Right renal pelvis (tissue), 4 donors: ENCODE results near the gene CCNK. TPM values are rescaled to one million over a fixed set of nuclear protein-coding genes. Genes with fewer than 3 reads are reported as not detected.

Experiments used
- DNase-seq, 4 donors: peaks; one replicate each; pipeline ENCODE4 v3.0.0-alpha.2; 2013; ENCODE audit warnings: low read depth in 4 of 4, low spot score in 3 of 4, missing footprints in 1 of 4
- polyA plus RNA-seq, 4 donors: library from polyadenylated mRNA; unstranded; fragments of 120-200 nt; gene quantifications; one replicate each; pipeline ENCODE4 v1.2.1, GENCODE V29; 2013; ENCODE audit not compliant: insufficient read length in 4 of 4

The CCNK gene
- polyA plus RNA-seq, 4 donors, result 41.7 to 54.9 (median 48.3) TPM

GRCh38 chr14:99465288-99465687, 15.9 kb upstream of the CCNK start:
- no peak for DNase-seq

- no peak for DNase-seq
Measured at GRCh38 chr14:99466758-99467157, 14.5 kb upstream of the CCNK start.

GRCh38 chr14:99467336-99468078, 13.7 kb upstream of the CCNK start:
- no peak for DNase-seq

GRCh38 chr14:99468081-99468480, 13.1 kb upstream of the CCNK start:
- DNase-seq, result no peak

- DNase-seq, result no peak
Measured at GRCh38 chr14:99468836-99469592, 12.2 kb upstream of the CCNK start.

- no peak for DNase-seq
Measured at GRCh38 chr14:99471731-99472130, 9.5 kb upstream of the CCNK start.

GRCh38 chr14:99472937-99473336, 8.3 kb upstream of the CCNK start:
- no peak for DNase-seq

- DNase-seq, result no peak
Measured at GRCh38 chr14:99473458-99473857, 7.8 kb upstream of the CCNK start.

GRCh38 chr14:99475179-99475578, 6.0 kb upstream of the CCNK start:
- no peak for DNase-seq

DNA sequence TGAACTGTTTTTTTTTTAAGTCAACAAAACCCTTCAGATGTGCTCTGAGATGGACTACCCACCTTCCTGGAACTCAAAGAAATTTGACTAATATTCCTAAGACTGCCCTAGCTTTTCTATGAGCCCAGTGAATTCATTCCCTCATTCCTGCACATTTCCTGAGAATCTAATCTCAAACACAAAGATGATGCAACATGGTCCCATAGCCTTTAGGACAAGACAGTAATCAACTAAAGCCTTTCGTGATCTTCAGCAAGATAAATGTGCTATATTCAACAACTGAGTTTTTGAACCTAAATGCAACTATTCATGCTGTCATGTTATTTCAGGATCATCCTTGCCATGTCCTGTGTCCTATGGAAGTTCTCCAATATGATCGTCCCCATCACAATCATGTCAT, 5.5 kb upstream of the CCNK start:
- no peak for DNase-seq

GRCh38 chr14:99476864-99477263, 4.3 kb upstream of the CCNK start:
- DNase-seq, result no peak

DNA sequence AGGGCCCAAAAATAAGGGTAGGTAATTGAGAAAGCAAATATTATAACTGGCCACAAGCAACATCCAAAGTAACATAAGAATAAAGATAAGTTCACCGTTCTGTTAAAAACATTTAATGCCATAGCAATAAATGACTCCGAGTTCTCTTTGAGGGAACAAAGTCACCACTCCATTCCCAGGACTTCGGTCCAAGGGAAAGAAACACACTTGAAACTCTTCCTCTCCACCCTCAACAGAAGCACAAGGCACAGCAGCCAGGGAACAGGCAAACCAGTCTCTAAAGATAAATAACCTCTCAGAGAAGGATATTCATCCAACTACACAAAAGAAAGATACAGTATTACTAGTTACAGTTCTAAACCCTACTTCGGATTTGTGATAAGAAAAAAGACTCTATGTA, 3.1 kb upstream of the CCNK start:
- DNase-seq, result no peak

- DNase-seq, result no peak
Measured at GRCh38 chr14:99479160-99479905, 1.9 kb upstream of the CCNK start.

- no peak for DNase-seq
Measured at GRCh38 chr14:99479906-99480869, 1.0 kb upstream of the CCNK start, which contains the start of gene SETD3. Gene SETD3 (minus strand): TSS chr14:99480859. CDS start chr14:99465805, 15,054 bp downstream.

GRCh38 chr14:99481745-99482099, 513 bp downstream of the CCNK start:
- DNase-seq, result no peak

DNA sequence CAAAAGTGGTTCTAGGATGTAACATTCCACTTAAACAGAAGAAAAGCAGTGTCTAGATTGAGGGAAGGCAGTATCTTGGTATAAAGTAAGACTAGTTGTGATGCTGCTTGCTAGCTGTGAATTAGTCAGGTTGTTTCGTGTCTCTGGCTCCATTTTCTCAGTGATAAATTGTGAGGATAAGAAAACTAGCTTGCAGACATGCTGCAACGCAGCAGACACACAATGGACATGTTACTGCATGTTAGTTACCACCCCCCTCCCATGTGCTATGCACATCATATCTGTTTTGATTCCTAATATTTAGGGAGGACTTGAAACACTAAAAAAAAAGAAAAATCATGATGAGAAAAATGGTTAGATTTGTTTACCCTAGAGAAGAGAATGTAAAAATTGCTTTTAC, 2.9 kb downstream of the CCNK start:
- DNase-seq, result no peak

DNA sequence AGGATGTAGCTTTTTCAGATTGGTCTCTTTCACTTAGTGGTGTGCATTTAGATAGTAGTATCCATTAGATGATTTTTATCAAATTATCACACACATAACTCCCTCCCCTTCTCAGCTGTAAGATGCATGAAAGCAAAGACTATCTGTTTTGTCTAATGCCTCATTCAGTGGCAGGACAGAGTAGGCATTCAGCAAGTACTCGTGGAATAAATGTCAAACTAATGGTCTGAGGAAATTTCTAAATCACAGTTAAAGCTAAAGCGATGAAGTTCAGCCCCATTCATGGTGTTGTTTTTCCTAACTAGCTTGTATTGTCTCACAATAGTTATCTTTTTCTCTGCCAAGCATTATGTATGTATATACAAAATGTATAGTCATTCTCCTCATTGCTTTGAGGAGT, 16.1 kb downstream of the CCNK start:
- DNase-seq, result no peak

- DNase-seq, result no peak
Measured at GRCh38 chr14:99497894-99498293, 16.7 kb downstream of the CCNK start.

- DNase-seq, result no peak
Measured at GRCh38 chr14:99502989-99503421, 21.8 kb downstream of the CCNK start.

DNA sequence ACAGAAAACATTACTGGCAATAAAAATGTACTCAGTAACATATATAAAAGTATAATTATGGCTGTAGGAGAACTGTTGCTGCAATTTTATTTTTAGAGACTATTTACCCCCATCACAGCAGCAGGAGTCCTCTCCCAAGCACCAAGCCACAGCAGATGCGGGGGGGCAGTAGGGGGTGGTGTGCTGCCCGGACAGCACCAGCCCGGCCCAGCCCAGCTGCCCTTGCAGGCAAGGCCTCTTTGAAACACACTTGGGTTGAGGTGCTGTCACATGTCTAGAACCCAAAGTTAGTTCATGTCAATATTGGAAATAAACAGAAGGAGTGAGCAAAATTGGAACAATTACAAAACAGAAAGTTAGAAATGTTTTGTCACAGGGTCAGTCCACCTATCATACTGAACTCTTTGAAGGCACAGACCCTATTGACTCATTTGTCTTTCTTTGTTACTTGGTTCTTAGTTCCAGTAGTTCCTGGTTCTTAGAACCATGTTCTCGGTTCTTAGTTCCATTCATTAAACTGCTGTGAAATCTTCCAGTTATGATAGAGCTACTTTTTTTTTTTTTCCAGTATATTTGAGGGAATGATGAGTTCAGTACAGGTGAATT, 22.7 kb downstream of the CCNK start:
- DNase-seq, result no peak
